ENCODE measurements around the gene ARHGAP25. TPM values are rescaled to one million over a fixed set of nuclear protein-coding genes. Genes with fewer than 3 reads are reported as not detected.

Gene ARHGAP25
- total RNA-seq, 1 donor from 2014 or later: 9.6 TPM

DNA sequence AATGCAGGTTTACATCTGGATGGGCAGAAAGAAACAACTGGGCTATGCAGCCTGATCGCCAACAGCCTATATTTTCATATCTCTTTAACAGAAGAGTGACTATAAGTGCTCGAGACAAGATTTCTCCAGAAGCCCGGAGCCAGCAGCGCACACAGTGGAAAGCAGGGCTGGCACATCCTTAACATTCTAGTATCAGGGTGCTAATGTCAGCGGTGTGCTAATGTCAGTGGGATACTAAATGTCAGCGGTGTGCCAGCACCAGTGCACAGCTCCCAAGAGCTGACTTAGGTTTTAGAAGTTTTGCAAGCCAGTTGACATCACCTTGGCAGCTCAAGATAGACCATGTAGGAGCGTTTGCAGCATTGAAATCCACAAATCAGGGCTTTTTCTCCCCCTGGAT lies 128.3 kb downstream of the ARHGAP25 start:
- H3K9me3 ChIP-seq: no peaks in the 10 kb centered on the region
- no peak overlapping the region for H3K4me3 ChIP-seq
- no peak overlapping the region for H3K27ac ChIP-seq
- no peaks in the 10 kb centered on the region for H3K27me3 ChIP-seq
- no peaks in the 10 kb centered on the region for H3K4me1 ChIP-seq
- TF ChIP-seq POLR2AphosphoS5 (IDR thresholded peaks at IDR 0.05; ENCODE audit: insufficient read depth in 1 of 2, low read depth in 1 of 2) (no peak), POLR2A (IDR thresholded peaks at IDR 0.05) (no peak)
- TF ChIP-seq, protein P1, sequence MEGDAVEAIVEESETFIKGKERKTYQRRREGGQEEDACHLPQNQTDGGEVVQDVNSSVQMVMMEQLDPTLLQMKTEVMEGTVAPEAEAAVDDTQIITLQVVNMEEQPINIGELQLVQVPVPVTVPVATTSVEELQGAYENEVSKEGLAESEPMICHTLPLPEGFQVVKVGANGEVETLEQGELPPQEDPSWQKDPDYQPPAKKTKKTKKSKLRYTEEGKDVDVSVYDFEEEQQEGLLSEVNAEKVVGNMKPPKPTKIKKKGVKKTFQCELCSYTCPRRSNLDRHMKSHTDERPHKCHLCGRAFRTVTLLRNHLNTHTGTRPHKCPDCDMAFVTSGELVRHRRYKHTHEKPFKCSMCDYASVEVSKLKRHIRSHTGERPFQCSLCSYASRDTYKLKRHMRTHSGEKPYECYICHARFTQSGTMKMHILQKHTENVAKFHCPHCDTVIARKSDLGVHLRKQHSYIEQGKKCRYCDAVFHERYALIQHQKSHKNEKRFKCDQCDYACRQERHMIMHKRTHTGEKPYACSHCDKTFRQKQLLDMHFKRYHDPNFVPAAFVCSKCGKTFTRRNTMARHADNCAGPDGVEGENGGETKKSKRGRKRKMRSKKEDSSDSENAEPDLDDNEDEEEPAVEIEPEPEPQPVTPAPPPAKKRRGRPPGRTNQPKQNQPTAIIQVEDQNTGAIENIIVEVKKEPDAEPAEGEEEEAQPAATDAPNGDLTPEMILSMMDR (IDR thresholded peaks at IDR 0.05): no peak
- DNase-seq (ENCODE audit: extremely low spot score in 2 of 2): no peak
- no peaks in the 10 kb centered on the region for H3K36me3 ChIP-seq
- intact Hi-C loops (cut with DNase I): no loop called here

DNA sequence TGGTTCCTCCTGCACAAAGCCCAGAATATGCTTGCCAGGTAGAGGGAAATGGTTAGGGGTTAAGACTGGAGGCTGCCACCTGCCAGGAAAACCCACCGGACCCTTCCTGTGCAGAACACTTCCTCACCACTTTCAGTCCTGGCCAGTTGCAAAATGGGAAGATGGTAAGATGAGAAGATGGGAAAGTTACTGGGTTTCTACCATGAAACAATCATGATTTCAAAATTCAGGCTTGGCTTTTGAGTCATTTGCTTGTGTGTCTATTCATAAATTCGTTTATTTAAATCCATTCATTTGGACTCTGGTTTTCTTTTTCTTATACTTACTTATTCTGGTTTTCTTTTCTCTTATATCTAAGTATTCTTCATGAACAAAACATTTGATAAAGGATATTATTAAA lies 129.4 kb downstream of the ARHGAP25 start:
- no peaks in the 10 kb centered on the region for H3K27me3 ChIP-seq
- H3K9me3 ChIP-seq: no peaks in the 10 kb centered on the region
- no peak overlapping the region for H3K4me3 ChIP-seq
- H3K4me1 ChIP-seq: no peaks in the 10 kb centered on the region
- DNase-seq (ENCODE audit: extremely low spot score in 2 of 2): no peak
- TF ChIP-seq, protein P1 (IDR thresholded peaks at IDR 0.05): no peak
- TF ChIP-seq POLR2A (IDR thresholded peaks at IDR 0.05) (no peak), POLR2AphosphoS5 (IDR thresholded peaks at IDR 0.05; ENCODE audit: insufficient read depth in 1 of 2, low read depth in 1 of 2) (no peak)
- intact Hi-C loops (cut with DNase I): no loop called here
- no peaks in the 10 kb centered on the region for H3K36me3 ChIP-seq
- no peak overlapping the region for H3K27ac ChIP-seq

DNA sequence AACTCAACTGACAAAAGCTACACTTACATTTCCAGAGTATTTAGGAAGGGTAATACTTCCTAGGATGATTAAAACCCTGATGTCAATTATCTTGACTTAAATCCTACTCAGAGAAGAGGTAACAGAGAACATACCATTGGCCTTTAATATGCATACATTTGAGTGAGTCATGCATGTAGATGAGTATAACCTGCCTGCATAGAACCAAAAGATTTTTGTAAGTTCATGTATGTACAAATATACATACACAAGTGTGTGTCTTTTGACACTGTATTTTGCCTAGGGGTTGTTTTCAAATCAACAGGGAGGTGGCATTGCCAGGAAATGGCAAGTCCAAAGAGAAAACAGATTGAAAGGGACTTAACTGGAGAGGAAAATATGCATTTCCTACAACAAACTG lies 130.5 kb downstream of the ARHGAP25 start:
- no peak for TF ChIP-seq POLR2AphosphoS5 (IDR thresholded peaks at IDR 0.05; ENCODE audit: insufficient read depth in 1 of 2, low read depth in 1 of 2)
- TF ChIP-seq, protein P1 (IDR thresholded peaks at IDR 0.05): no peak
- no peak for TF ChIP-seq POLR2A (IDR thresholded peaks at IDR 0.05)
- Histone ChIP-seq H3K27ac (no peak overlapping the region), H3K4me3 (no peak overlapping the region), H3K36me3 (no peaks in the 10 kb centered on the region), H3K27me3 (no peaks in the 10 kb centered on the region), H3K9me3 (no peaks in the 10 kb centered on the region), H3K4me1 (no peaks in the 10 kb centered on the region)
- intact Hi-C loops (cut with DNase I): no loop called here
- DNase-seq (ENCODE audit: extremely low spot score in 2 of 2): no peak

DNA sequence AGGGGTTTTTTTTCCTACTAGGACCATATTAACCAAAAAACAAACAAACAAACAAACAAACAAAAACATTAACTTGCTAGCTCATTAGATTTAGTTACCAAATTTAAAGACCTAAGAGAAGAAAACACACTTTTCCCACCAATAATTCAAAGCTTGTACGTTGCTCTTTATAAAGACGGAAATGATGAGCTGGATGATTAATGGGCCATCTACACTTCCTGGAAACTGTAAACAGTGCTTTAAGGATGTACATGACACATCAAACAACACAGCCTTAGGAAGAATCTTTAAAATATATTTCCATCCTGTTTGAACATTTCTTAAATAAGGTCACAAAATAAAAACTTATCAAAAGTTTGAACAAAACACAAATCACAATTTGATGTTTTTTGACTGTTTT lies 135.6 kb downstream of the ARHGAP25 start:
- H3K27ac ChIP-seq: no peak overlapping the region
- no peaks in the 10 kb centered on the region for H3K9me3 ChIP-seq
- H3K4me3 ChIP-seq: no peak overlapping the region
- DNase-seq (ENCODE audit: extremely low spot score in 2 of 2): no peak
- no peaks in the 10 kb centered on the region for H3K27me3 ChIP-seq
- intact Hi-C loops (cut with DNase I): no loop called here
- H3K36me3 ChIP-seq: no peaks in the 10 kb centered on the region
- no peaks in the 10 kb centered on the region for H3K4me1 ChIP-seq
- TF ChIP-seq, protein P1 (IDR thresholded peaks at IDR 0.05): no peak
- TF ChIP-seq POLR2AphosphoS5 (IDR thresholded peaks at IDR 0.05; ENCODE audit: insufficient read depth in 1 of 2, low read depth in 1 of 2): no peak
- no peak for TF ChIP-seq POLR2A (IDR thresholded peaks at IDR 0.05)

DNA sequence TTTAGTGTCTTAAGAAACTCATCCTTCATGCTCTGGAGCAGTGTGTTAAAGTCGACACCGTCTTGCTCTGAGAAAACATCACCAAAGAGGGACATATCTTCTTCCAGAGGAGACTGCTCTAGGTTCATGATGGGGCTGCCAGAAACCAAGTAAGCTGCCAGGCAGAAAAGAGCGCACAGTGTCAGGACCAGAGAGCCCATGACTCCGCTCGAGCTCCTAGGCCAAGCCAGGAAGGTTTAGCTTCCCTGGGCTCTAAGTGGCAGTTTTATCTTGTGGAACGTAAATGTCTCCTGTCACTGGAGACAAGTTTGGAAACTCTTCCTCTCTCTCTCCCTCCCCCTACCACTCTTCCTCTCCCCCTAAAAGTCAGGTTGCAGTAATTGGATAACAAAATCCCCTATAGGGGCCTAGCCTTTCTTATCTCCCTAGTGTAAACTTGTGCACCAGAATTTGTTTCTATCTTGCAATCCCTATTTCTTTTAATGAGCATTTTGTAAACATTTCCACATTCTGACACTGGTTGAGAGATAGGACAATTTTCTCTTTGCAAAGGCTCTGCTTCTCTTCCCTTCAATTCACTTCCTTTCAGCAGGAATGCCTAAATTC lies 136.7 kb downstream of the ARHGAP25 start, which contains the start of gene BMP10:
TSS of gene BMP10 (minus strand) at position 239 of the 606 bp plus-strand sequence. CDS start at position 200, 39 bp downstream.
- DNase-seq (ENCODE audit: extremely low spot score in 2 of 2): no peak
- intact Hi-C loops (cut with DNase I): no loop called here
- Histone ChIP-seq H3K4me1 (no peaks in the 10 kb centered on the region), H3K4me3 (no peak within 1 kb of the TSS), H3K9me3 (no peaks in the 10 kb centered on the region), H3K27ac (no peak within 1 kb of the TSS), H3K27me3 (no peaks in the 10 kb centered on the region), H3K36me3 (no peaks in the 10 kb centered on the region)
- TF ChIP-seq, protein P1 (IDR thresholded peaks at IDR 0.05): no peak
- TF ChIP-seq POLR2A (IDR thresholded peaks at IDR 0.05) (no peak), POLR2AphosphoS5 (IDR thresholded peaks at IDR 0.05; ENCODE audit: insufficient read depth in 1 of 2, low read depth in 1 of 2) (no peak)

Data from vagina (tissue), 2 donors.